Measurements from ENCODE around the gene ASB18.

- TF ChIP-seq CTCF (conservative IDR thresholded peaks at IDR 0.05; ENCODE audit: low read depth in 2 of 2) (no peak), CREB1 (CRISPR knock-in tag; IDR thresholded peaks at IDR 0.05; ENCODE audit: low read depth) (no peak), JUNB (IDR thresholded peaks at IDR 0.05; ENCODE audit: unreplicated experiment) (no peak), POLR2AphosphoS5 (IDR thresholded peaks at IDR 0.05; ENCODE audit: low read depth) (no peak), REST (IDR thresholded peaks at IDR 0.05; ENCODE audit: unreplicated experiment) (no peak), EZH2 (IDR thresholded peaks at IDR 0.05; ENCODE audit: low read depth, unreplicated experiment) (no peak), EZH2phosphoT487 (IDR thresholded peaks at IDR 0.05; ENCODE audit: unreplicated experiment) (no peak), NANOG (IDR thresholded peaks at IDR 0.05; ENCODE audit: borderline replicate concordance) (no peak)
These were observed 6.6 kb downstream of the ASB18 start for GRCh38 chr2:236257575-236257974.

Data from GM23338 (cell line).